ENCODE results near the gene ESAM. TPM values are rescaled to one million over a fixed set of nuclear protein-coding genes. Genes with fewer than 3 reads are reported as not detected.

Gene ESAM
- polyA plus RNA-seq, 3 donors: 0.18 to 0.74 (median 0.49) TPM

DNA sequence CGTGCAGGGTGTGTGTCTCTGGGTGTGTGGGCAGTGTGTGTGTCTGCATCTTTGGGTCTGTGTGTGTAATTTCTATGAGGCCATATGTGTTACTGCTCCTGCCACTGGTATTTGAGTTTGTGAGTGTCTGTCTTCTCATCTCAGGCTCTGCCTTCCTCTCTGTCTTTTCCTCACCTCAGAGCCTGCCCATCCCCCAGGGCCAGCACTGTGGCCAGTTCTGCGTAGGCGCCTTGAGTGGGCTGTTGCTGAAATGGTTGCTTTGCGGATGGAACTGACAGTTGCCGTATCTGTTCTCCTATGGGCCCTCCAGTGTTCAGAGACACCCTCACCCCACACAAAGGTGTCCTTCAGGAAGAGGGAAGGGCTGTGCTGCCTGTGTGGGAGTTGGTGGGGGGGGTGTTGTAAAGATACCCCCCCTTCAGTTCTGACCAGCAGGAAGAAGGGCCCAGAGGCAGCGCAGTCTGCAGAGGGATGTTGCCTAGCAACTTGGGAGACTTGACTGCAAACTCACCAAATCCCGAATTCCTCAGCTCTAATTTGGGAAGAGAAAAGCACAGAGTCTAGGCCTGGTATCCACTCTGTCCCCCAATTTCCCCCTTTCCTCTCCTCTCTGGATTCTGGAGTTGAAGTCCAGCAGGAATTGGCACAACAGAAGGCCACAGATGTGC, 24.3 kb downstream of the ESAM start:
- Histone ChIP-seq H3K79me2 (ENCODE audit: insufficient read depth, low read length) (peaks cover 22% of the 10 kb centered on the region), H3K36me3 (replicated peaks in 1 of 2; ENCODE audit: control insufficient read depth in 1 of 2, insufficient read depth in 2 of 2, low read length in 2 of 2) (peaks cover 0 to 1% of the 10 kb centered on the region in 2 donors), H3K27me3 (ENCODE audit: control insufficient read depth in 2 of 2, insufficient read depth in 2 of 2, low read length in 2 of 2) (no peaks in the 10 kb centered on the region), H3K4me1 (ENCODE audit: control insufficient read depth in 1 of 2, insufficient read depth in 2 of 2, low read length in 2 of 2) (peaks cover 69 to 94% of the 10 kb centered on the region in 2 donors), H4K20me1 (ENCODE audit: insufficient read depth, low read length) (peaks cover 25% of the 10 kb centered on the region), H3K9ac (ENCODE audit: insufficient read depth, low read length, poor library complexity, severe bottlenecking) (no peak overlapping the region), H3K27ac (ENCODE audit: low read depth in 1 of 2, low read length in 2 of 2) (no peak overlapping the region), H3K9me3 (replicated peaks in 1 of 2; ENCODE audit: control insufficient read depth in 1 of 2, insufficient read depth in 1 of 2, low read length in 2 of 2) (no peaks in the 10 kb centered on the region), H3K4me3 (replicated peaks in 1 of 3; ENCODE audit: low read depth in 2 of 3, low read length in 3 of 3) (no peak overlapping the region), H3K4me2 (replicated peaks; ENCODE audit: extremely low read depth, low read length, poor library complexity, severe bottlenecking) (no peak overlapping the region), H2AFZ (ENCODE audit: insufficient read depth, low read depth, low read length, poor library complexity, severe bottlenecking) (no peak overlapping the region)
- H3K9me3 Mint-ChIP-seq: no peaks in the 10 kb centered on the region
- H3K36me3 Mint-ChIP-seq: peaks cover 2 to 5% of the 10 kb centered on the region in 2 donors
- 89% methylated on average over 3 of the region's 7 CpGs for WGBS (ENCODE audit: insufficient coverage)
- H3K27ac Mint-ChIP-seq: peak overlapping the region in 2 of 7 donors; percentile 12 to 85
- no peak overlapping the region for H3K4me3 Mint-ChIP-seq
- peaks cover 0 to 5% (median 2%) of the 10 kb centered on the region in 3 donors for H3K27me3 Mint-ChIP-seq (ENCODE audit: low read depth in 3 of 3)
- intact Hi-C loops (cut with micrococcal nuclease): no loop called here
- no peak for DNase-seq
- TF ChIP-seq CTCF (IDR thresholded peaks at IDR 0.05): no peak
- peaks cover 88% of the 10 kb centered on the region for H3K4me1 Mint-ChIP-seq

DNA sequence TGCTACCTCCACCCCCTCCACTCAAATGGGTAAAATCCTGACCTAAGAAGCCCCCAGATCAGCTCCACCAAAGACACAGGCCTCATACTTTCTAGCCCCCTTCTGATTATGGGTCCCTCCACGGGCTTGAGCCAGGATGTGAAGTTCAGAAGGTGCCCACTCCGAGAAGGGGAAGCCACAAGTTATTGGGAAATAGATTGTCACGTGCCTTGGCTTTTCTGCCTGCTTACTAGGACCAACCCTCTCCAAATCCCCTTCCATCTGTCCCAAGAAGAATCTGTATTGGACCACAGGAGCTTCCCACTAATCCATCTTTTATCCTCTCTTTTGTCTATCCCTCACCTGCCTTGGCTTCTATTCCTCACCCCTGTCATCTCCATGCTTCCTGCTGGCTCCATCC, 25.4 kb downstream of the ESAM start:
- H3K9me3 ChIP-seq (replicated peaks in 1 of 2; ENCODE audit: control insufficient read depth in 1 of 2, insufficient read depth in 1 of 2, low read length in 2 of 2): no peaks in the 10 kb centered on the region
- TF ChIP-seq CTCF (IDR thresholded peaks at IDR 0.05): no peak
- no peaks in the 10 kb centered on the region for H3K36me3 ChIP-seq (replicated peaks in 1 of 2; ENCODE audit: control insufficient read depth in 1 of 2, insufficient read depth in 2 of 2, low read length in 2 of 2)
- peaks cover 69 to 94% of the 10 kb centered on the region in 2 donors for H3K4me1 ChIP-seq (ENCODE audit: control insufficient read depth in 1 of 2, insufficient read depth in 2 of 2, low read length in 2 of 2)
- H3K4me3 ChIP-seq (replicated peaks in 1 of 3; ENCODE audit: low read depth in 2 of 3, low read length in 3 of 3): peak overlapping the region in 1 of 3 experiments; percentile 46
- WGBS (ENCODE audit: insufficient coverage): 0% methylated on average over 3 of the region's 3 CpGs
- no peaks in the 10 kb centered on the region for H3K27me3 ChIP-seq (ENCODE audit: control insufficient read depth in 2 of 2, insufficient read depth in 2 of 2, low read length in 2 of 2)
- peaks cover 2 to 3% of the 10 kb centered on the region in 2 donors for H3K36me3 Mint-ChIP-seq
- H3K4me3 Mint-ChIP-seq: peak overlapping the region; percentile 70 to 83
- H3K4me2 ChIP-seq (replicated peaks; ENCODE audit: extremely low read depth, low read length, poor library complexity, severe bottlenecking): peak overlapping the region; percentile 62
- peaks cover 0 to 5% (median 2%) of the 10 kb centered on the region in 3 donors for H3K27me3 Mint-ChIP-seq (ENCODE audit: low read depth in 3 of 3)
- H3K27ac Mint-ChIP-seq: peak overlapping the region; percentile 85 to 99 (median 96)
- no peaks in the 10 kb centered on the region for H3K9me3 Mint-ChIP-seq
- peak; percentile 66 to 86 (median 84) for DNase-seq
- peaks cover 13% of the 10 kb centered on the region for H3K79me2 ChIP-seq (ENCODE audit: insufficient read depth, low read length)
- peak overlapping the region; percentile 79 to 83 for H3K27ac ChIP-seq (ENCODE audit: low read depth in 1 of 2, low read length in 2 of 2)
- H3K4me1 Mint-ChIP-seq: peaks cover 88% of the 10 kb centered on the region
- peaks cover 14% of the 10 kb centered on the region for H4K20me1 ChIP-seq (ENCODE audit: insufficient read depth, low read length)
- H2AFZ ChIP-seq (ENCODE audit: insufficient read depth, low read depth, low read length, poor library complexity, severe bottlenecking): peak overlapping the region; percentile 44
- intact Hi-C loops (cut with micrococcal nuclease): no loop called here
- H3K9ac ChIP-seq (ENCODE audit: insufficient read depth, low read length, poor library complexity, severe bottlenecking): peak overlapping the region; percentile 18

All from CD14-positive monocyte (primary cell).